Prostate gland (tissue), 2 donors: ENCODE measurements around the gene PCDH7.

ENCODE experiments used
- POLR2A ChIP-seq: fragments of 450-650 bp; IDR thresholded peaks from one replicate; pipeline ENCODE4 v1.6.1; 2016; ENCODE audit warnings: antibody characterized with exemption, mild to moderate bottlenecking
- POLR2AphosphoS5 ChIP-seq: sonication (generic); formaldehyde crosslinking; IDR thresholded peaks from one replicate; pipeline ENCODE4 v1.6.1; 2017; ENCODE audit warnings: antibody characterized with exemption
- TF ChIP-seq, protein P1 (sequence below), 4 experiments: fragments of 200-600 bp in 2 of 4; fragments of 450-650 bp in 2 of 4; sonication (generic) in 2 of 4; IDR thresholded peaks; 1 replicate in 3 of 4; 2 replicates in 1 of 4; pipeline ENCODE4 v1.5.1; 2016 to 2019; ENCODE audit warnings: antibody characterized with exemption in 4 of 4, mild to moderate bottlenecking in 2 of 4, moderate library complexity in 2 of 4

DNA sequence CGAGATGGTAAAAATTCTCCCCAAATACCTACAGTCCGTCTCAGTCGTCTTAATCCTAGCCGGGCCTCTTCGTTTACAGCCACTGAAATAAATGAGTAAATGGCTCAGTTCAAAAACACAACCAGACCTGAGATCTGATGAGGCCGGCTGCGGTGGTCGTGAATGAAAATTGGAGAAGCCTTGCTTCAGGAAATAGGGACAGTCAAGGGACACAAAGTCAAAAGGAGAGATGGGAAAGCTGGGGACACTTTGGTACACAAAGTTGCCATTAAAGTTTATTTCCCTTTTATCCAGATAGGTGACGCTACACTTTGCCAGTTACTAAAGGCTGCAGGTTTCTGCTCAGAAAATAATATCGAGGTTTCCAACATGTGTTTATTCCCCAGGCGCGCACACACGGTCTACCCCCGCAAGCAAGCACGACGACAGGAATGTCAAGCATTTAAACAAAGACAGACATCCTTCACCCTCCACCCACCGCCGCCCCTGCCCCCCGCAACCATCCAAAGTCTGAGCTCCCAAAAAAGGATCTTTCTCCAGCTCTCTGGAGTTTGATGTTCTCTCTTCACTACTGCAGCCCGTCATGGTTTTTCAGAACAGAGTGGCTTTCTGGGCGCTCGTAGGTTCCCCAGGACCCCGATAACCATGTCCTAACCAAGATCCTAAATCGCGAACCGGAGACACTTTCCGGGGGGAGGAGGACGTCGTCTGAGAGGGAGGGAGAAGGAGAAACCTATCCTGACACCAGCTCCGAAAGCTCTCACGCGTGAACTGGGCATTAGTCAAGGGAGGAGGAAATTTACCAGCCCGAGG is 1.3 kb upstream of the PCDH7 start:
- TF ChIP-seq, protein P1, sequence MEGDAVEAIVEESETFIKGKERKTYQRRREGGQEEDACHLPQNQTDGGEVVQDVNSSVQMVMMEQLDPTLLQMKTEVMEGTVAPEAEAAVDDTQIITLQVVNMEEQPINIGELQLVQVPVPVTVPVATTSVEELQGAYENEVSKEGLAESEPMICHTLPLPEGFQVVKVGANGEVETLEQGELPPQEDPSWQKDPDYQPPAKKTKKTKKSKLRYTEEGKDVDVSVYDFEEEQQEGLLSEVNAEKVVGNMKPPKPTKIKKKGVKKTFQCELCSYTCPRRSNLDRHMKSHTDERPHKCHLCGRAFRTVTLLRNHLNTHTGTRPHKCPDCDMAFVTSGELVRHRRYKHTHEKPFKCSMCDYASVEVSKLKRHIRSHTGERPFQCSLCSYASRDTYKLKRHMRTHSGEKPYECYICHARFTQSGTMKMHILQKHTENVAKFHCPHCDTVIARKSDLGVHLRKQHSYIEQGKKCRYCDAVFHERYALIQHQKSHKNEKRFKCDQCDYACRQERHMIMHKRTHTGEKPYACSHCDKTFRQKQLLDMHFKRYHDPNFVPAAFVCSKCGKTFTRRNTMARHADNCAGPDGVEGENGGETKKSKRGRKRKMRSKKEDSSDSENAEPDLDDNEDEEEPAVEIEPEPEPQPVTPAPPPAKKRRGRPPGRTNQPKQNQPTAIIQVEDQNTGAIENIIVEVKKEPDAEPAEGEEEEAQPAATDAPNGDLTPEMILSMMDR (IDR thresholded peaks at IDR 0.05), result peak in 3 of 4 experiments; percentile 10 to 55 (median 35)
- TF ChIP-seq POLR2A, result no peak
- no peak for TF ChIP-seq POLR2AphosphoS5
